GM18951 (cell line): Measurements from ENCODE around the gene ABAT.
"Not testable (repeated sequence)": the region's sequence is repeated elsewhere in the genome, so short reads cannot be mapped to it uniquely, and the experiment has no call there.

Source experiments
- POLR2A ChIP-seq: IDR thresholded peaks from 4 replicates; pipeline ENCODE4 v1.6.1; 2011; ENCODE audit warnings: mild to moderate bottlenecking; ENCODE audit not compliant: insufficient read length, insufficient read depth; ENCODE audit errors: extremely low read depth
- in situ Hi-C: fragments of 300-500 bp; cut with MboI; formaldehyde crosslinking; loops from one replicate; pipeline ENCODE4 v1.12.0; 2022; ENCODE audit warnings: low sequenced_read_pairs, mixed read lengths, inconsistent platforms; ENCODE audit not compliant: unreplicated experiment

Gene ABAT

GRCh38 chr16:8736123-8736668, 61.8 kb downstream of the ABAT start:
- in situ Hi-C loops, result no loop called here
- no peak for TF ChIP-seq POLR2A

DNA sequence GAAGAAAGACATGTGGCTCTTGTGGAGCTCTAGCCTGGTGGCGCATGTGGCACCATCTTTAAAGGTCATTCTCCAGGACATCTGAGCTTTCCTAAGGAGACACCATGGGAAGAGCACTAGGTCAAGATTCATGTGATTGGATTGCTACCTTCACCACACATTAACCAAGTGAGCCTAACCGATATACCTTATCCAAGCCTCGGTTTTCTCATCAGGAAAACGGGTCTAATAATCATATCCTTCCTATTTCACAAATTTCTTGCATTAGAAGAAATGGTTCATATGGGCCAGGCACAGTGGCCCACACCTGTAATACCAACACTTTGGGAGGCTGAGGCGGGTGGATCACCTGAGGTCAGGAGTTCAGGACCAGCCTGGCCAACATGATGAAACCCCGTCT, 64.7 kb downstream of the ABAT start:
- in situ Hi-C loops, result no loop called here
- TF ChIP-seq POLR2A, result no peak

- in situ Hi-C loops, result no loop called here
These were observed 65.7 kb downstream of the ABAT start for GRCh38 chr16:8739989-8740704.

GRCh38 chr16:8740775-8741355, 66.4 kb downstream of the ABAT start:
- TF ChIP-seq POLR2A, result no peak
- in situ Hi-C loops, result no loop called here

More at GRCh38 chr16:8739989-8740704, 65.7 kb downstream of the ABAT start:
- no peak for TF ChIP-seq POLR2A

GRCh38 chr16:8741636-8742035, 67.2 kb downstream of the ABAT start:
- in situ Hi-C loops, result no loop called here
- no peak for TF ChIP-seq POLR2A

GRCh38 chr16:8742068-8742467, 67.7 kb downstream of the ABAT start:
- in situ Hi-C loops, result no loop called here
- no peak for TF ChIP-seq POLR2A

- in situ Hi-C loops, result not testable (repeated sequence)
These were observed 74.5 kb downstream of the ABAT start for GRCh38 chr16:8748944-8749343.

GRCh38 chr16:8751481-8752311, 77.3 kb downstream of the ABAT start:
- TF ChIP-seq POLR2A, result no peak
- in situ Hi-C loops, result no loop called here

DNA sequence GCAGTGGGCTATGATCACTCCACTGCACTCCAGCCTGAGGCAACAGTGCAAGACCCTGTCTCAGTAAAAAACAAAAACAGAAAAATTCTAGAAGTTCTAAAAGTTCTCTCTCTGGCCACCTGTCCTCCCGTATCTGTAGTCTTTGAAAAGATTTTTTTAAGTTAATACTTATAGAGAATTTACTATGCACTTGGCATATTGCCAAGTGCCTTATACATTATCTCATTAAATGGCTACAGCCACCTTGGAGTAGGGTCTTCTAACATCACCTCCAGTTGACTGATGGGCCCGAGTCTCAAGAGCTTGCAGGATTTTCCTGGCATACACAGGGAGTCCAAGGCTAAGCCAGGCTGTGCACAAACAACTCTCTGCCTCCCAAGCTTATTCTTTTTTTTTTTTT, 78.3 kb downstream of the ABAT start:
- no peak for TF ChIP-seq POLR2A
- in situ Hi-C loops, result no loop called here

GRCh38 chr16:8753416-8754054, 79.1 kb downstream of the ABAT start:
- in situ Hi-C loops, result no loop called here
- TF ChIP-seq POLR2A, result no peak

DNA sequence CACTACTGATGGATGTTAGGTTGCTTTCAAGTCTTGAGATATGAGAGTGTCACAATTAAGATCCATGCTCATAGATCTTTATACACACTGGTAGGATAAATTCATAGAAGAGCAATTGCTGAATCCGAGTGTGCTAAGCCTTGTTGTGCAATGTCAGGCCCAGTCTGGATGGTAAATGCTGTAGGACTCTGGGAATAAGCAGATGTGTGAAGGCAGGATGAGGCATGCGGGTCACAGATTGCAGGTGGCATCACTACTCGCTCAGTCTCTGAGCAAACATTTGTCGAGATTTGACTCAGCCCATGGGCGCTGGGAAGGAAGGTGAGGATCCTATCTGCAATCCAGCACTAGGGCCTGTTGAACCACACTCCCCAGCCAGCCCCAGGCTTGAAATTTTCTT, 82.3 kb downstream of the ABAT start:
- TF ChIP-seq POLR2A, result no peak
- in situ Hi-C loops, result no loop called here

- in situ Hi-C loops, result no loop called here
- no peak for TF ChIP-seq POLR2A
These were observed 83.6 kb downstream of the ABAT start for GRCh38 chr16:8758022-8758421.

GRCh38 chr16:8760021-8760420, 85.6 kb downstream of the ABAT start:
- in situ Hi-C loops, result no loop called here
- TF ChIP-seq POLR2A, result no peak
